ENCODE measurements around the gene RUNX1.

RUNX1 gene

GRCh38 chr21:35048706-35049617 is at the start of gene RUNX1:
RUNX1 (minus strand) TSS chr21:35049302.
- TF ChIP-seq CTCF (IDR thresholded peaks at IDR 0.05; ENCODE audit: low read length, missing control alignments), result no peak
- peak; percentile 53 for DNase-seq (ENCODE audit: low read depth)
- peak within 1 kb of the TSS; percentile 43 for H3K4me3 ChIP-seq (replicated peaks; ENCODE audit: low read depth, low read length)

GRCh38 chr21:35097525-35097924 is 48.4 kb upstream of the RUNX1 start:
- no peak for TF ChIP-seq CTCF (IDR thresholded peaks at IDR 0.05; ENCODE audit: low read length, missing control alignments)
- no peak overlapping the region for H3K4me3 ChIP-seq (replicated peaks; ENCODE audit: low read depth, low read length)
- DNase-seq (ENCODE audit: low read depth), result no peak

DNA sequence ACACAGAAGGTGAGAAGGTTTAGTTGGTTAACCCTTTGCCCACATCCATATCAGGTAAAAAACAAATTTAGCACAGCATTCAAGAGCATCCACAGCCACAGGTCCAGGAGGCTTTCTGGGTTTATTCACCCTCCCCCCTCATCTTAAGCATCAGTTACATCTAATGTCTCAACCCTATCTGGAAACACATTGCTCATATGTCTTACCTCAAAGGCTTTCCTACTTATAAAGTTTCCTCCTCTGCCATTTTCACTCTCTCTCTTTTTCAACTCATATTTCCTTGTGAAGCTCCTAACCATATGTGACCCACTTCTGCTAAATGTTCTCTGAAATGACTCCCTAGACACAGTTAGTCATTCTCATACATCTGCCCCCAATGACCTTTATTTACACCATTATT is 47.9 kb upstream of the RUNX1 start:
- DNase-seq (ENCODE audit: low read depth), result no peak
- no peak overlapping the region for H3K4me3 ChIP-seq (replicated peaks; ENCODE audit: low read depth, low read length)
- TF ChIP-seq CTCF (IDR thresholded peaks at IDR 0.05; ENCODE audit: low read length, missing control alignments), result no peak

GRCh38 chr21:35095859-35096291 is 46.8 kb upstream of the RUNX1 start:
- peak; percentile 84 for DNase-seq (ENCODE audit: low read depth)
- TF ChIP-seq CTCF (IDR thresholded peaks at IDR 0.05; ENCODE audit: low read length, missing control alignments), result no peak
- no peak overlapping the region for H3K4me3 ChIP-seq (replicated peaks; ENCODE audit: low read depth, low read length)

DNA sequence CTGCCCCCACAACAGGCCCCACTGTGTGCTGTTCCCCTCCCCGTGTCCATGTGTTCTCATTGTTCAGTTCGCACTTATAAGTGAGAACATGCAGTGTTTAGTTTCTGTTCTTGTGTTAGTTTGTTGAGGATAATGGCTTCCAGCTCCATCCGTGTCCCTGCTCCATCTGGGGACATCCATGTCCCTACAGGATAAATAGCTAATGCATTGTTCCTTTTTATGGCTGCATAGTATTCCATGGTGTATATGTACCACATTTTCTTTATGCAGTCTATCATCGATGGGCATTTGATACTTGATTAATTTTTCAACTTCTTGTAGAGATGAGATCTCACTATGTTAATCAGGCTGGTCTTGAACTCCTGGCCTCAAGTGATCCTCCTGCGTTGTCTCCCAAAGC is 44.4 kb upstream of the RUNX1 start:
- TF ChIP-seq CTCF (IDR thresholded peaks at IDR 0.05; ENCODE audit: low read length, missing control alignments), result no peak
- H3K4me3 ChIP-seq (replicated peaks; ENCODE audit: low read depth, low read length), result no peak overlapping the region
- DNase-seq (ENCODE audit: low read depth), result no peak

GRCh38 chr21:35091496-35091895 is 42.4 kb upstream of the RUNX1 start:
- H3K4me3 ChIP-seq (replicated peaks; ENCODE audit: low read depth, low read length), result no peak overlapping the region
- TF ChIP-seq CTCF (IDR thresholded peaks at IDR 0.05; ENCODE audit: low read length, missing control alignments), result no peak
- DNase-seq (ENCODE audit: low read depth), result no peak

DNA sequence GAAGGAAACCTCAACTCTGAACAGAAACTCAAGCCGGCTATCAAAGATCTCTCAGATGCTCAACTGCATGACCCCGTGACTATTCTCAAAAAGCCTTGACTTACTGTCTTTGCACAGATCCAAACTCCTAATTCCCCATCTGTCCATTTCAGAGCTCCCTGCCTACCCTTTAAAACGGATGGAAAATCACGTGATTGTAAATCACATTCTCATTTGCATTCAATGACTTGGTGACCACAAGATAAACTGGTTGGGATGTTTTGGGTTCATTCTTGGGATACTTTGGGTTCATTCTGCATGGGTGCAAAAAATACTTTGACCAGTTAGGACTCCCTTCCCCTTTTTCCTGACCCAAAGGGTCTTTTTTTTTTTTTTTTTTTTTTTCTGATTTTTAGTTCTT is 41.3 kb upstream of the RUNX1 start:
- H3K4me3 ChIP-seq (replicated peaks; ENCODE audit: low read depth, low read length), result no peak overlapping the region
- TF ChIP-seq CTCF (IDR thresholded peaks at IDR 0.05; ENCODE audit: low read length, missing control alignments), result no peak
- no peak for DNase-seq (ENCODE audit: low read depth)

Data from fibroblast of pulmonary artery (primary cell).